Activated T-cell treated with anti-CD3 and anti-CD28 coated beads for 24 hours (primary cell): Measurements from ENCODE around the gene IFNG-AS1.

ENCODE experiments used
- DNase-seq: peaks from one replicate; pipeline ENCODE4 v3.0.0-alpha.2; 2020; ENCODE audit warnings: low read depth

Gene IFNG-AS1

GRCh38 chr12:67994046-67994445, 4.8 kb downstream of the IFNG-AS1 start:
- no peak for DNase-seq

- no peak for DNase-seq
Measured at GRCh38 chr12:67996347-67996746, 7.1 kb downstream of the IFNG-AS1 start.

- no peak for DNase-seq
Measured at GRCh38 chr12:67998379-67998778, 9.1 kb downstream of the IFNG-AS1 start.

- DNase-seq: no peak
Measured at GRCh38 chr12:67999244-67999643, 10.0 kb downstream of the IFNG-AS1 start.

- no peak for DNase-seq
Measured at GRCh38 chr12:68001486-68002466, 12.5 kb downstream of the IFNG-AS1 start.

- no peak for DNase-seq
Measured at GRCh38 chr12:68003777-68004176, 14.5 kb downstream of the IFNG-AS1 start.

GRCh38 chr12:68007033-68007432, 17.8 kb downstream of the IFNG-AS1 start:
- DNase-seq: no peak

GRCh38 chr12:68007466-68007865, 18.2 kb downstream of the IFNG-AS1 start:
- DNase-seq: no peak

GRCh38 chr12:68011206-68011881, 22.1 kb downstream of the IFNG-AS1 start:
- DNase-seq: no peak

- no peak for DNase-seq
Measured at GRCh38 chr12:68011882-68012207, 22.6 kb downstream of the IFNG-AS1 start.

- DNase-seq: no peak
Measured at GRCh38 chr12:68012712-68013111, 23.5 kb downstream of the IFNG-AS1 start.

GRCh38 chr12:68013181-68013580, 23.9 kb downstream of the IFNG-AS1 start:
- no peak for DNase-seq

- no peak for DNase-seq
Measured at GRCh38 chr12:68016136-68016535, 26.9 kb downstream of the IFNG-AS1 start.

GRCh38 chr12:68018315-68018714, 29.1 kb downstream of the IFNG-AS1 start:
- DNase-seq: no peak

- DNase-seq: no peak
Measured at GRCh38 chr12:68020049-68020448, 30.8 kb downstream of the IFNG-AS1 start.

- DNase-seq: no peak
Measured at GRCh38 chr12:68020699-68021098, 31.5 kb downstream of the IFNG-AS1 start.

- DNase-seq: no peak
Measured at GRCh38 chr12:68028647-68029046, 39.4 kb downstream of the IFNG-AS1 start.

- no peak for DNase-seq
Measured at GRCh38 chr12:68030248-68030647, 41.0 kb downstream of the IFNG-AS1 start.

- no peak for DNase-seq
Measured at GRCh38 chr12:68031174-68031573, 41.9 kb downstream of the IFNG-AS1 start.

GRCh38 chr12:68031881-68032739, 42.9 kb downstream of the IFNG-AS1 start:
- no peak for DNase-seq

- DNase-seq: no peak
Measured at GRCh38 chr12:68034567-68034966, 45.3 kb downstream of the IFNG-AS1 start.

GRCh38 chr12:68036642-68037041, 47.4 kb downstream of the IFNG-AS1 start:
- no peak for DNase-seq
